Measurements from ENCODE around the gene OLFM3. TPM values are rescaled to one million over a fixed set of nuclear protein-coding genes. Genes with fewer than 3 reads are reported as not detected.

Gene OLFM3
- total RNA-seq, 1 experiment from 2014 or later: not detected

DNA sequence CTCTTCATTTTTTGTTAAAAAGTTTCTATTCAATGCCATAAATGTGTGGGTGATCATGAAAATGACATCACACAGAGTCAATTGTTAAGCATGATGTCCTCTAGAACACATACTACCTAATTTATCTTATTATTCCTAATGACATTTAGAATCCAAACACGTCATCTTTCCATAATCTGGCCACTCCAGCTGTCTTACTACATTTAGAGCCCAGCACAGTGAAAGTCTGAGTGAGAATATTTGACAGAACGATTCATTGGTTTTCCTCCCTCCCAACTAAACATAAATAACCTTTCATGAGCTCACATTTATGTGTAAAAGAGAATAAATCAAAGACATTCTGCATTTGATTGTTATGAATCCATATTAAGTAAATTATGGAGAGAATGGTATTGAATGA lies 160.7 kb downstream of the OLFM3 start:
- no peaks in the 10 kb centered on the region for H3K4me1 Mint-ChIP-seq (ENCODE audit: low read depth, unreplicated experiment)
- H3K4me3 ChIP-seq (ENCODE audit: low read depth, low read length): no peak overlapping the region
- ChIA-PET CTCF (no interaction called here), POLR2A (no interaction called here)
- no peak for TF ChIP-seq CTCF (IDR thresholded peaks at IDR 0.05; ENCODE audit: insufficient read depth in 1 of 2, low read depth in 1 of 2, low read length in 1 of 2, severe bottlenecking in 1 of 2, unreplicated experiment in 1 of 2)
- no TSS peak for BruUV-seq (replicated peaks)
- DNase-seq: no peak
- H3K36me3 Mint-ChIP-seq (ENCODE audit: insufficient read depth, unreplicated experiment): no peaks in the 10 kb centered on the region
- H3K36me3 ChIP-seq (ENCODE audit: control insufficient read depth, insufficient read depth, low read length): no peaks in the 10 kb centered on the region
- no peak overlapping the region for H3K27ac Mint-ChIP-seq (ENCODE audit: unreplicated experiment)
- no peaks in the 10 kb centered on the region for H3K9me3 ChIP-seq
- no peaks in the 10 kb centered on the region for H3K4me1 ChIP-seq
- no peaks in the 10 kb centered on the region for H3K9me3 Mint-ChIP-seq (ENCODE audit: unreplicated experiment)
- H3K4me3 Mint-ChIP-seq (ENCODE audit: unreplicated experiment): no peak overlapping the region
- intact Hi-C loops (cut with micrococcal nuclease; ENCODE audit: unreplicated experiment): no loop called here
- no peaks in the 10 kb centered on the region for H3K27me3 ChIP-seq (replicated peaks; ENCODE audit: control insufficient read depth, insufficient read depth, low read length)
- H3K27me3 Mint-ChIP-seq (ENCODE audit: insufficient read depth, unreplicated experiment): no peaks in the 10 kb centered on the region

- Histone ChIP-seq H3K9me3 (no peaks in the 10 kb centered on the region), H3K27me3 (replicated peaks; ENCODE audit: control insufficient read depth, insufficient read depth, low read length) (no peaks in the 10 kb centered on the region), H3K4me1 (no peaks in the 10 kb centered on the region), H3K36me3 (ENCODE audit: control insufficient read depth, insufficient read depth, low read length) (no peaks in the 10 kb centered on the region), H3K4me3 (ENCODE audit: low read depth, low read length) (no peak overlapping the region)
- DNase-seq: no peak
- intact Hi-C loops (cut with micrococcal nuclease; ENCODE audit: unreplicated experiment): no loop called here
- Mint-ChIP-seq H3K36me3 (ENCODE audit: insufficient read depth, unreplicated experiment) (no peaks in the 10 kb centered on the region), H3K27me3 (ENCODE audit: insufficient read depth, unreplicated experiment) (no peaks in the 10 kb centered on the region), H3K9me3 (ENCODE audit: unreplicated experiment) (no peaks in the 10 kb centered on the region), H3K4me3 (ENCODE audit: unreplicated experiment) (no peak overlapping the region), H3K4me1 (ENCODE audit: low read depth, unreplicated experiment) (no peaks in the 10 kb centered on the region), H3K27ac (ENCODE audit: unreplicated experiment) (no peak overlapping the region)
- CTCF ChIA-PET: no interaction called here
- no peak for TF ChIP-seq CTCF (IDR thresholded peaks at IDR 0.05; ENCODE audit: insufficient read depth in 1 of 2, low read depth in 1 of 2, low read length in 1 of 2, severe bottlenecking in 1 of 2, unreplicated experiment in 1 of 2)
- POLR2A ChIA-PET: no interaction called here
- no TSS peak for BruUV-seq (replicated peaks)
These were observed 163.4 kb downstream of the OLFM3 start for GRCh38 chr1:101833312-101833711.

DNA sequence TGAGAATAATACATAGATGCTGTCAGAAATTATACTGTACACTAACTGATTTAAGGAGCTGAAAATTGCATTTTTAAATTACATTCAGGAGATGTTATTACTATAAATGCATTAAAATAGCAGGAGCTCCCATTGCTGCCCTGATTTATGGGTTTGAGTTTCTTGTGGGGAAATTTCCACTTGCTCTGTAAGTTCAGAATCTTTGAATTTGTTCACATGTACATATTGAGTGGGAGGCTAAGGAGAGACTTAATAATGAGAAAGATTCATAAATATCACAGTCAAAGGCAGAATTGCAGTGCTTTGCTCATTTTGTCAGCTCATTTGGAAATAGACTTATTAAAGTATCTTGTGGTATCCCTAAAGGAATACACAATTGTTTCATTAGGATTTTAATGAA lies 170.3 kb downstream of the OLFM3 start:
- H3K27me3 ChIP-seq (replicated peaks; ENCODE audit: control insufficient read depth, insufficient read depth, low read length): no peaks in the 10 kb centered on the region
- Mint-ChIP-seq H3K36me3 (ENCODE audit: insufficient read depth, unreplicated experiment) (no peaks in the 10 kb centered on the region), H3K9me3 (ENCODE audit: unreplicated experiment) (no peaks in the 10 kb centered on the region), H3K27ac (ENCODE audit: unreplicated experiment) (no peak overlapping the region), H3K4me1 (ENCODE audit: low read depth, unreplicated experiment) (no peaks in the 10 kb centered on the region), H3K27me3 (ENCODE audit: insufficient read depth, unreplicated experiment) (peaks cover 6% of the 10 kb centered on the region), H3K4me3 (ENCODE audit: unreplicated experiment) (no peak overlapping the region)
- no peaks in the 10 kb centered on the region for H3K9me3 ChIP-seq
- intact Hi-C loops (cut with micrococcal nuclease; ENCODE audit: unreplicated experiment): no loop called here
- H3K4me1 ChIP-seq: no peaks in the 10 kb centered on the region
- CTCF ChIA-PET: no interaction called here
- POLR2A ChIA-PET: no interaction called here
- DNase-seq: no peak
- no peak for TF ChIP-seq CTCF (IDR thresholded peaks at IDR 0.05; ENCODE audit: insufficient read depth in 1 of 2, low read depth in 1 of 2, low read length in 1 of 2, severe bottlenecking in 1 of 2, unreplicated experiment in 1 of 2)
- no peaks in the 10 kb centered on the region for H3K36me3 ChIP-seq (ENCODE audit: control insufficient read depth, insufficient read depth, low read length)
- BruUV-seq (replicated peaks): no TSS peak
- no peak overlapping the region for H3K4me3 ChIP-seq (ENCODE audit: low read depth, low read length)
